Measurements from ENCODE around the gene CEP170. TPM values are rescaled to one million over a fixed set of nuclear protein-coding genes. Genes with fewer than 3 reads are reported as not detected.
"Not testable (repeated sequence)": the region's sequence is repeated elsewhere in the genome, so short reads cannot be mapped to it uniquely, and the experiment has no call there.

Gene CEP170
- total and polyA plus RNA-seq, 5 donors: 14.9 to 44.3 (median 39.6) TPM

DNA sequence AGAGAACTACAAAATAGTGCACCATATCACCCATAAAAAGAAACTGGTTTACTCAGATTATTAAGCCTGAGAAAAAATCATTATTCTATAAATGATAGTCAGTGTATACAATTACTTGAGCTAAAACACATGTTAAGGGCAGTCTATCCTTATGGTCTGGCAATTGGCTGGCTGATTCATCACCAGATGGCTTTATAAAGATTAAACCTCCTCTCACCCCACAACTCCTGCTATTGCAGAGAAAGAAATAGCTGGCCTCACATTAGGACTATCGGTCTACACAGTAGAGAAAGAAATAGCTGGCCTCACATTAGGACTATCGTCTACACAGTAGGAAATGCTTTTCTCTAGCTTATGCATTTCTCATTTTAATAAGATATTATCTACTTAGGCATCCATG lies 21.2 kb downstream of the CEP170 start:
- no peak for ATAC-seq
- Histone ChIP-seq H3K4me1 (ENCODE audit: control insufficient read depth, insufficient read depth, low read length) (peaks cover 1% of the 10 kb centered on the region), H3K27me3 (ENCODE audit: control insufficient read depth, insufficient read depth) (no peaks in the 10 kb centered on the region), H3K9me3 (ENCODE audit: control insufficient read depth, low read length) (no peaks in the 10 kb centered on the region), H3K27ac (ENCODE audit: low read length) (no peak overlapping the region), H3K4me3 (ENCODE audit: low read length) (no peak overlapping the region)
- intact Hi-C loops (cut with DNase I): no loop called here
- no peak for DNase-seq
- WGBS: 71% methylated on average over 2 of the region's 2 CpGs

DNA sequence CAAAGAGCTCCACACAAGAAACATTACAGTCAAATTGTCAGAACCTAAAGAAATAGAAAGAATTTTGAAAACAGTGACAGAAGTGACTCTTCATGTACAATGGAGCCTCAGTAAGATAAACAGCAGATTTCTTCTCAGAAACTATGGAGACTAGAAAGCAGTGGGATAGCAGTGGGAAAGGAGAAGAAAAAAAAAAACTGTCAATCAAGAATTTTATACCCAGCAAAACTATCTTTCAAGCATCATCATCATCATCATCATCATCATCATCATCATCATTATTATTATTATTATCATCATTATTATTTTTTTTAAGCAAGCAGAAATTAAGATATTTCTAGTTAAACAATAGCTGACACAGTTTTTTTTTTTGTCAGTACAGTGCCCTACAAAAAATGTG lies 24.2 kb downstream of the CEP170 start:
- Histone ChIP-seq H3K4me3 (ENCODE audit: low read length) (no peak overlapping the region), H3K9me3 (ENCODE audit: control insufficient read depth, low read length) (no peaks in the 10 kb centered on the region), H3K4me1 (ENCODE audit: control insufficient read depth, insufficient read depth, low read length) (no peaks in the 10 kb centered on the region), H3K27me3 (ENCODE audit: control insufficient read depth, insufficient read depth) (no peaks in the 10 kb centered on the region), H3K27ac (ENCODE audit: low read length) (no peak overlapping the region)
- intact Hi-C loops (cut with DNase I): no loop called here
- DNase-seq: no peak
- no peak for ATAC-seq

DNA sequence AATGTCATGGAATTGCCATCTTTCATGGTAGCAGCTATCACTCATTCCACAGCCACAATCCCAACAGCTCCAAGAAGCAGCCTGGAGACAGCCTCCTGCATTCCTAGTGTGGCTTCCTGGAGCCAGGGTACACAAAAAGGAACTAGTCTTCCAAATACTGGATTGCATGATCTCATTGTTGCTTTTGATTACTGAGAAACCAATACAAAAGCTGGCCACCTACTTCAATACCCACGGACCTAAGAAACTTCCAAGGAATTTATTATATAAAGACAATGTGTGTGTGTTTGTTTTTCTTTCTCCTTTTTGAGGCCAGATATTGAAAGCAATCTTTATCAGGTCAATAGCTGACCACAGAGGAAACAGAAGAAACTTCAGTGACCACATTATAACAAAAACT lies 25.6 kb downstream of the CEP170 start:
- Histone ChIP-seq H3K9me3 (ENCODE audit: control insufficient read depth, low read length) (no peaks in the 10 kb centered on the region), H3K27ac (ENCODE audit: low read length) (no peak overlapping the region), H3K27me3 (ENCODE audit: control insufficient read depth, insufficient read depth) (no peaks in the 10 kb centered on the region), H3K4me3 (ENCODE audit: low read length) (no peak overlapping the region), H3K4me1 (ENCODE audit: control insufficient read depth, insufficient read depth, low read length) (no peaks in the 10 kb centered on the region)
- 99% methylated on average over 1 of the region's 1 CpG for WGBS
- ATAC-seq: no peak
- DNase-seq: no peak
- intact Hi-C loops (cut with DNase I): no loop called here

DNA sequence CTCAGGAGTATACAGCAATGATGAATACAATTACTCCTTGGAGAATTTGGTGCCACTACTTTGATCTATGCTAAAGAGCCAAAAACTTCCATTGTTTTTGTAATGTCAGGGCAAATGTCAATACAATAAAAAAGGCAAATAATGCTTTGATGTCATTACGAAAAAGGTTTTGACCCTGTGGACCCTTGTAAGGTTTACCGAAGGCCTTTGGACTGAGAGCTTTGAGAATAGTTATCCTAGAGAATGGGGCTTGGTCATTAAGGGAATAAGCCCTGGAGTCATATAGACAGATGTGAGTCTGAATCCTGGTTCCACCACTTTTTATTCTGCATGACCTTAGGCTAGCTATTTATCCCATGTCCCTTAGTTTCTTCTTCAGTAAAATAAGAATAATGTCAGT lies 27.5 kb downstream of the CEP170 start:
- WGBS: 81% methylated on average over 2 of the region's 2 CpGs
- intact Hi-C loops (cut with DNase I): no loop called here
- no peaks in the 10 kb centered on the region for H3K4me1 ChIP-seq (ENCODE audit: control insufficient read depth, insufficient read depth, low read length)

DNA sequence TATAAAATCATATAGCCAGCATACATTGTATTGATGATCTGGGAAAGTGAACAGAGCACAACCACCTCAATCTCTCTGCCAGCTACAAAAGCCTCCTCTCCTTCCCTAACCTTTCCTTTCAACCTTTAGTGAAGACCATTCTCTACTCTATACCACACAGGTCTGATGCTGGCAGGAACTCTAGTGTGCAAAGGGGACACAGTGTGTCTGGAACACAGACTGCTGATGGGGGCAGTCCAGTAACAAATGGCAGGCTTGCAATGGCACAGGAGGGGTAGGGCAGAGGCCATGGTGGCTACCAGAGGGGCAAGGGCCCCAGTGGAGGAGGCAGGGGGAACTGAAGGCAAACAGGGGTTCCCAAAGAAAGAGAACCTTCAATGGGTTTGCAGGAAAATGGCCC lies 37.0 kb downstream of the CEP170 start:
- intact Hi-C loops (cut with DNase I): no loop called here
- no peaks in the 10 kb centered on the region for H3K9me3 ChIP-seq (ENCODE audit: control insufficient read depth, low read length)
- no peak overlapping the region for H3K27ac ChIP-seq (ENCODE audit: low read length)
- DNase-seq (no peak), ATAC-seq (no peak)
- peaks cover 4% of the 10 kb centered on the region for H3K4me1 ChIP-seq (ENCODE audit: control insufficient read depth, insufficient read depth, low read length)
- no peaks in the 10 kb centered on the region for H3K27me3 ChIP-seq (ENCODE audit: control insufficient read depth, insufficient read depth)
- H3K4me3 ChIP-seq (ENCODE audit: low read length): no peak overlapping the region

More for the DNA sequence above, 27.5 kb downstream of the CEP170 start:
- Histone ChIP-seq H3K4me3 (ENCODE audit: low read length) (no peak overlapping the region), H3K9me3 (ENCODE audit: control insufficient read depth, low read length) (no peaks in the 10 kb centered on the region), H3K27ac (ENCODE audit: low read length) (no peak overlapping the region), H3K27me3 (ENCODE audit: control insufficient read depth, insufficient read depth) (no peaks in the 10 kb centered on the region)
- DNase-seq: no peak
- no peak for ATAC-seq

DNA sequence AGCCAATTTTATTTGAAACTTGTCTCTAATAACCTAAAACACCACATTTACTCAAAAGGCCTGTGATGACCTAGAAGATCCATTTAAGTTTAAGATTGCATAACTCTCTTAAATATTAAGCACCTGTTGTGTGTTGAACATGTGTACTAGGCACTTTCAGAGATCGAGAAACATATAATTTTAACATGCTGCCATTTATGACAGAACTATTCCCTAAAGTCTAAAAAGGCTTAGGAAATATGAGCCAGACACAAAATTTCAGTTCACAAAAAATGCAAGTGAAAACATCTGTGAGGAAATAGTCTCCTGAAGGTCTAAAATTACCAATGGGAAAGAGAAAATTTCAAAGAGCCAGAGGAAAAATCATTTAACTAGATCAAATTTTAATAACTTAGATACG lies 37.7 kb downstream of the CEP170 start:
- 85% methylated on average over 2 of the region's 2 CpGs for WGBS
- Histone ChIP-seq H3K9me3 (ENCODE audit: control insufficient read depth, low read length) (no peaks in the 10 kb centered on the region), H3K4me3 (ENCODE audit: low read length) (no peak overlapping the region), H3K4me1 (ENCODE audit: control insufficient read depth, insufficient read depth, low read length) (peaks cover 4% of the 10 kb centered on the region), H3K27me3 (ENCODE audit: control insufficient read depth, insufficient read depth) (no peaks in the 10 kb centered on the region), H3K27ac (ENCODE audit: low read length) (no peak overlapping the region)
- ATAC-seq (no peak), DNase-seq (no peak)
- intact Hi-C loops (cut with DNase I): no loop called here

DNA sequence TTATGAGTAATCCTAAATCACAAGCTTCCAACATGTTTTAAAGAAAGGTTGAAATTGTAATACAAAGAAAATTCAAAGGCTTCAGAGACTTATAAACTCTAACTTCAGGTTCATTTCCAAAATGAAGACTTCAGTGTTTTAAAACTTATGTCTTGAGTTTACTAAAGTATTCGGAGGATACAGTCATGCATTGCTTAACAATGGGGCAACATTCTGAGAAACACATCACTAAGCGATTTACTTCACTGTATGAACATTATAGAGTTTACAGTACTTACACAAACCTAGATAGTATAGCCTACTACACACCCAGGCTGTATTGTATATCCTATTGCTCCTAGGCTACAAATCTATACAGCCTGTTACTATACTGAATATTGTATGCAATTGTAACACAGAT lies 38.3 kb downstream of the CEP170 start:
- ATAC-seq: no peak

DNA sequence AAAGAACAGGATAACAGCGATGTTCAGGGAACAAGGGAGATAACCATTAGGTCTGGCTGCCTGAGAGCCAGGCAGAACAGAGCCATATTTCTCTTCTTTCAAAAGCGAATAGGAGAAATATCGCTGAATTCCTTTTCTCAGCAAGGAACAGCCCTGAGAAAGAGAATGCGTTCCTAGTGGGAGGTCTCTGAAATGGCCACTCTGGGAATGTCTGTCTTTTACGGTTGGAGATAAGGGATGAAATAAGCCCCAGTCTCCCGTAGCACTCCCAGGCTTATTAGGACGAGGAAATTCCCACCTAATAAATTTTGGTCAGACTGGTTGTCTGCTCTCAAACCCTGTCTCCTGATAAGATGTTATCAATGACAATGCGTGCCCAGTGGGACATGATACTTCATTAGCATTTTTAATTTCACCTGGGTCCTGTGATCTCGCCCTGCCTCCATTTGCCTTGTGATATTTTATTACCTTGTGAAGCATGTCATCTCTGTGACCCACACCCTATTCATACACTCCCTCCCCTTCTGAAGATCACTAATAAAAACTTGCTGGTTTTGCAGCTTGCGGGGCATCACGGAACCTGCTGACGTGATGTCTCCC lies 39.7 kb downstream of the CEP170 start:
- WGBS: 84% methylated on average over 11 of the region's 12 CpGs
- H3K27me3 ChIP-seq (ENCODE audit: control insufficient read depth, insufficient read depth); H3K4me1 ChIP-seq (ENCODE audit: control insufficient read depth, insufficient read depth, low read length); ATAC-seq; H3K27ac ChIP-seq (ENCODE audit: low read length); DNase-seq; H3K4me3 ChIP-seq (ENCODE audit: low read length); intact Hi-C loops (cut with DNase I); H3K9me3 ChIP-seq (ENCODE audit: control insufficient read depth, low read length): not testable (repeated sequence)

More for the DNA sequence above, 38.3 kb downstream of the CEP170 start:
- no peaks in the 10 kb centered on the region for H3K27me3 ChIP-seq (ENCODE audit: control insufficient read depth, insufficient read depth)
- DNase-seq: no peak
- H3K4me3 ChIP-seq (ENCODE audit: low read length): no peak overlapping the region
- no peaks in the 10 kb centered on the region for H3K9me3 ChIP-seq (ENCODE audit: control insufficient read depth, low read length)
- intact Hi-C loops (cut with DNase I): no loop called here
- WGBS: 96% methylated on average over 2 of the region's 2 CpGs
- peaks cover 4% of the 10 kb centered on the region for H3K4me1 ChIP-seq (ENCODE audit: control insufficient read depth, insufficient read depth, low read length)
- no peak overlapping the region for H3K27ac ChIP-seq (ENCODE audit: low read length)

DNA sequence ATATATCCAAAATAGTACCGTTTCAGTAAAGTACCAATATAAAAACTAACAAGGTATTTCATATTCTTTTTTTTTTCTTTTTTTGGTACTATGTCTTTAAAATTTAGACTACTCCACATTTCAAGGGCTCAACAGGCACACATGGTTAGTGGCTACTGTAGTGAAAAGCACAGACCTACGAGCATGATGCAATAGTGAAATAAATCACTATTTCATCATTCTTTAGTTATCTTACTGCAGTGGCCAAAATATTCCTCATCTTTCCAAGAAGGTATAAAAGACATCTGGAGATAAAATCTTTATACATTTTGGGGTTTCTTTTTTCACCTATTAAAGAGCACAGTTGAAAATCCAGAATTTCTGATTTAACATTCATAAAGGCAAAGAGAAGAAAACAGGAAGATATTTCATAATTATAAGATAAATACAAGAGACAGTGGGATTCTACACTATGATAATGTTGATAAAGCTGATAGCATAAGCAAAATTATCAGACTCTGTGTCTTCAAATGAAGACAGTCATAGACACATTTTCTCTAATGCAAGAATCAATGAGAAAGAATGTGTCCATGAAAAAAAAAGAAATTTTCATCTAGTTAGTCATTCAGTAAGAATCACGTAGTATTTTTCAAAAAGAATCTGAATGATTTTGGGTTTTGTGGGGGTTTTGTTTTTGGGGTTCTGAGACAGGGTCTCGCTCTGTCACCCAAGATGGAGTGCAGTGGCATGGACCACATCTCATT lies 41.9 kb downstream of the CEP170 start:
- intact Hi-C loops (cut with DNase I): no loop called here
- H3K27ac ChIP-seq (ENCODE audit: low read length): no peak overlapping the region
- H3K9me3 ChIP-seq (ENCODE audit: control insufficient read depth, low read length): no peaks in the 10 kb centered on the region
- H3K4me1 ChIP-seq (ENCODE audit: control insufficient read depth, insufficient read depth, low read length): peaks cover 3% of the 10 kb centered on the region
- H3K27me3 ChIP-seq (ENCODE audit: control insufficient read depth, insufficient read depth): no peaks in the 10 kb centered on the region
- WGBS: 74% methylated on average over 4 of the region's 4 CpGs
- ATAC-seq (peak in 1 of 2 donors; percentile 56), DNase-seq (no peak)
- no peak overlapping the region for H3K4me3 ChIP-seq (ENCODE audit: low read length)

DNA sequence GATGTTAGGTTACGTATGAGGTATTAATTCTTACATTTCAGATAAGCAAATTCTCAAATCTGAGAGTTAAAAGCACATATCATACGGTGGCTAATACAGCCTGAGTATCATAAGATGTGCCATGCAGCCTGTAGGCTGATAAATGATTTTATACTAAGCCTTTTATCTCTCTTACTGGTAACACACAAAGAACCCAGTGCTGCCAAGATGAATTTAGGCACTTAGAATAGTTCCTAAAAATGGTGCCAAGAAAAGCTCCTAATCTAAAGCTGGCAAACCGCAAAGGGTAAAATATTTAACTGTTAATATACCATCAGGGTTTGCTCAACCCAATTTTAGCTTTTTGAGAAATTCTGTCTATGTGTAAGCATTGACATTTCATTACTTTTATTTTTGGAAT lies 43.1 kb downstream of the CEP170 start:
- H3K27me3 ChIP-seq (ENCODE audit: control insufficient read depth, insufficient read depth); intact Hi-C loops (cut with DNase I); H3K4me3 ChIP-seq (ENCODE audit: low read length); DNase-seq; H3K4me1 ChIP-seq (ENCODE audit: control insufficient read depth, insufficient read depth, low read length); H3K9me3 ChIP-seq (ENCODE audit: control insufficient read depth, low read length); H3K27ac ChIP-seq (ENCODE audit: low read length): not testable (repeated sequence)
- 21% methylated on average over 2 of the region's 3 CpGs for WGBS
- ATAC-seq: peak; percentile 59 to 68

DNA sequence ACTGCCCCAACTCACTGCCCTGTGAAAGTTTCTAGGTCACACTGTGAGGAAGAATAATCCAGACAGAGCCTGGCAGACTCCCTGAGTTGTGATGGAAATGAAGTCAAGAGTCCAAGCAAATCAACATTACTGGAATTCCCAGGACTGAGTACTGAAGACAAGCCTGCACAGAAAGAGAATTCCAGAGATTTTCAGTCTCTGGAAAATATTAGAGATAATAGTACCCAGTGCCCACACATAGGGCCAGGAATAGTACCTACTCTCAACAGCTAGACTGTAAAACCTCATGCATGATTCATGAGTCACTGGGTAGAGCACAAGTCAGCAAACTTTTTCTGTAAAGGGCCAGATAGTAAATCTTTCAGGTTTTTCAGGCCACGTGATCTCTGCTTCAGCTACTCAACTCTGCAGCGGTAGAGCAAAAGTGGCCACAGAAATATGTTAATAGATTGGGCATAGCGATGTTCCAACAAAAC lies 50.0 kb downstream of the CEP170 start:
- peak; percentile 56 to 70 for ATAC-seq
- peak overlapping the region; percentile 17 for H3K27ac ChIP-seq (ENCODE audit: low read length)
- H3K27me3 ChIP-seq (ENCODE audit: control insufficient read depth, insufficient read depth); H3K4me3 ChIP-seq (ENCODE audit: low read length); DNase-seq; intact Hi-C loops (cut with DNase I); H3K9me3 ChIP-seq (ENCODE audit: control insufficient read depth, low read length); H3K4me1 ChIP-seq (ENCODE audit: control insufficient read depth, insufficient read depth, low read length): not testable (repeated sequence)
- WGBS: 79% methylated on average over 3 of the region's 3 CpGs
